Naive thymus-derived CD8-positive, alpha-beta T cell (primary cell): ENCODE results near the gene GADL1. TPM values are rescaled to one million over a fixed set of nuclear protein-coding genes. Genes with fewer than 3 reads are reported as not detected.

Source experiments
- ATAC-seq, 2 donors: fragments of 150-1000 bp; cut with Tn5 transposase in 1 of 2; sonication (Bioruptor Pico), chemical (Tn5 transposase) in 1 of 2; 1 replicate in 1 of 2; 2 replicates in 1 of 2; pipeline ENCODE4 v1.10.0; 2021; ENCODE audit warnings: mild to moderate bottlenecking in 2 of 2, moderate library complexity in 2 of 2
- POLR2A ChIA-PET: fragments of 350-600 bp; sonication (Branson Sonifier 250); formaldehyde crosslinking; loops from one replicate; lab custom pipeline; 2021; ENCODE audit warnings: antibody characterized with exemption; lab: Charles Lee
- DNase-seq, 10 donors: peaks; one replicate each; pipeline versions ENCODE4 v3.0.0 to v3.0.0-alpha.2; 2020 to 2022
- H3K27ac Mint-ChIP-seq, 10 donors: one replicate each; pipeline ENCODE4 v1.8.0; 2020 to 2022; ENCODE audit warnings: mild to moderate bottlenecking in 10 of 10, mixed read lengths in 10 of 10, moderate library complexity in 4 of 10, inconsistent platforms in 1 of 10
- H3K27me3 Mint-ChIP-seq, 5 donors: one replicate each; pipeline ENCODE4 v1.8.0; 2021 to 2022; ENCODE audit warnings: mixed read lengths in 5 of 5
- H3K36me3 Mint-ChIP-seq, 3 donors: one replicate each; pipeline ENCODE4 v1.8.0; 2020 to 2022; ENCODE audit warnings: mixed read lengths in 3 of 3, mild to moderate bottlenecking in 2 of 3, inconsistent platforms in 1 of 3
- H3K4me1 Mint-ChIP-seq, 4 donors: one replicate each; pipeline ENCODE4 v1.8.0; 2021 to 2022; ENCODE audit warnings: mixed read lengths in 4 of 4
- H3K4me3 Mint-ChIP-seq, 10 donors: one replicate each; pipeline ENCODE4 v1.8.0; 2020 to 2022; ENCODE audit warnings: mild to moderate bottlenecking in 10 of 10, mixed read lengths in 10 of 10, moderate library complexity in 6 of 10, inconsistent platforms in 1 of 10
- H3K9me3 Mint-ChIP-seq, 9 donors: one replicate each; pipeline ENCODE4 v1.8.0; 2020 to 2022; ENCODE audit warnings: mixed read lengths in 9 of 9, mild to moderate bottlenecking in 3 of 9, inconsistent platforms in 1 of 9, moderate library complexity in 1 of 9
- polyA plus RNA-seq, 3 donors: library from polyadenylated mRNA; unstranded; fragments of 300-500 nt; fragmentation: Illumina TruSeq; gene quantifications; one replicate each; pipeline ENCODE4 v1.2.3, GENCODE V29; 2021
- total RNA-seq, 8 experiments: library from RNA in 2 of 8; stranded (reverse) in 2 of 8; gene quantifications; one replicate each; pipeline ENCODE4 v1.2.3 and lab custom pipeline; 2021 to 2026

Gene GADL1
- total and polyA plus RNA-seq, 5 experiments from 2014 or later = not detected

GRCh38 chr3:30779686-30780287 lies 114.7 kb downstream of the GADL1 start:
- no peaks in the 10 kb centered on the region for H3K4me1 Mint-ChIP-seq
- POLR2A ChIA-PET = no interaction called here
- H3K9me3 Mint-ChIP-seq = no peaks in the 10 kb centered on the region
- H3K4me3 Mint-ChIP-seq = no peak overlapping the region
- no peak for ATAC-seq
- H3K27ac Mint-ChIP-seq = no peak overlapping the region
- no peaks in the 10 kb centered on the region for H3K36me3 Mint-ChIP-seq
- peaks cover 0 to 19% (median 2%) of the 10 kb centered on the region in 5 donors for H3K27me3 Mint-ChIP-seq
- no peak for DNase-seq

- Mint-ChIP-seq H3K36me3 (no peaks in the 10 kb centered on the region), H3K27ac (no peak overlapping the region), H3K4me3 (no peak overlapping the region), H3K4me1 (no peaks in the 10 kb centered on the region), H3K9me3 (no peaks in the 10 kb centered on the region), H3K27me3 (peaks cover 0 to 16% (median 2%) of the 10 kb centered on the region in 5 donors)
- ATAC-seq (no peak), DNase-seq (no peak)
- POLR2A ChIA-PET = no interaction called here
Measured at GRCh38 chr3:30778933-30779332, 115.5 kb downstream of the GADL1 start.

- DNase-seq (no peak), ATAC-seq (no peak)
- H3K4me3 Mint-ChIP-seq = no peak overlapping the region
- POLR2A ChIA-PET = no interaction called here
- peaks cover 0 to 16% (median 2%) of the 10 kb centered on the region in 5 donors for H3K27me3 Mint-ChIP-seq
- H3K9me3 Mint-ChIP-seq = no peaks in the 10 kb centered on the region
- H3K36me3 Mint-ChIP-seq = no peaks in the 10 kb centered on the region
- no peak overlapping the region for H3K27ac Mint-ChIP-seq
- H3K4me1 Mint-ChIP-seq = no peaks in the 10 kb centered on the region
Measured at GRCh38 chr3:30777426-30778113, 116.9 kb downstream of the GADL1 start.

GRCh38 chr3:30776186-30776815 lies 118.2 kb downstream of the GADL1 start:
- Mint-ChIP-seq H3K27me3 (peaks cover 0 to 8% (median 0%) of the 10 kb centered on the region in 5 donors), H3K9me3 (no peaks in the 10 kb centered on the region), H3K4me3 (no peak overlapping the region), H3K36me3 (no peaks in the 10 kb centered on the region), H3K27ac (no peak overlapping the region), H3K4me1 (no peaks in the 10 kb centered on the region)
- ATAC-seq = no peak
- DNase-seq = no peak
- POLR2A ChIA-PET = no interaction called here

- DNase-seq (no peak), ATAC-seq (no peak)
- Mint-ChIP-seq H3K9me3 (no peaks in the 10 kb centered on the region), H3K4me3 (no peak overlapping the region), H3K27ac (no peak overlapping the region), H3K36me3 (no peaks in the 10 kb centered on the region), H3K27me3 (peaks cover 0 to 5% (median 0%) of the 10 kb centered on the region in 5 donors), H3K4me1 (no peaks in the 10 kb centered on the region)
- POLR2A ChIA-PET = interaction anchor here (0.6 kb wide), 1 partner anchor 1734 kb away, joined by 3 read pairs; no protein-coding TSS in a partner anchor
Measured at GRCh38 chr3:30775040-30775439, 119.4 kb downstream of the GADL1 start.

GRCh38 chr3:30774062-30774461 lies 120.4 kb downstream of the GADL1 start:
- ATAC-seq (no peak), DNase-seq (no peak)
- POLR2A ChIA-PET = interaction anchor here (0.6 kb wide), 1 partner anchor 1018 kb away, joined by 3 read pairs; no protein-coding TSS in a partner anchor
- no peak overlapping the region for H3K4me3 Mint-ChIP-seq
- peaks cover 0 to 5% (median 0%) of the 10 kb centered on the region in 5 donors for H3K27me3 Mint-ChIP-seq
- no peaks in the 10 kb centered on the region for H3K36me3 Mint-ChIP-seq
- no peaks in the 10 kb centered on the region for H3K9me3 Mint-ChIP-seq
- no peak overlapping the region for H3K27ac Mint-ChIP-seq
- no peaks in the 10 kb centered on the region for H3K4me1 Mint-ChIP-seq

GRCh38 chr3:30770387-30770786 lies 124.1 kb downstream of the GADL1 start:
- Mint-ChIP-seq H3K27me3 (peaks cover 0 to 10% (median 8%) of the 10 kb centered on the region in 5 donors), H3K27ac (no peak overlapping the region), H3K9me3 (no peaks in the 10 kb centered on the region), H3K4me1 (peaks cover 0 to 10% (median 2%) of the 10 kb centered on the region in 4 donors), H3K4me3 (no peak overlapping the region), H3K36me3 (no peaks in the 10 kb centered on the region)
- ATAC-seq (no peak), DNase-seq (no peak)
- POLR2A ChIA-PET = no interaction called here

- peaks cover 0 to 10% (median 2%) of the 10 kb centered on the region in 4 donors for H3K4me1 Mint-ChIP-seq
- H3K4me3 Mint-ChIP-seq = no peak overlapping the region
- ATAC-seq = peak in 1 of 2 donors; percentile 53
- H3K27me3 Mint-ChIP-seq = peaks cover 0 to 10% (median 5%) of the 10 kb centered on the region in 5 donors
- H3K9me3 Mint-ChIP-seq = no peaks in the 10 kb centered on the region
- no peaks in the 10 kb centered on the region for H3K36me3 Mint-ChIP-seq
- peak; percentile 45 to 80 (median 62) for DNase-seq
- H3K27ac Mint-ChIP-seq = peak overlapping the region in 1 of 10 donors; percentile 33
- POLR2A ChIA-PET = no interaction called here
Measured at GRCh38 chr3:30768703-30769550, 125.5 kb downstream of the GADL1 start.

- ATAC-seq (no peak), DNase-seq (no peak)
- H3K36me3 Mint-ChIP-seq = no peaks in the 10 kb centered on the region
- H3K4me1 Mint-ChIP-seq = peaks cover 0 to 10% (median 2%) of the 10 kb centered on the region in 4 donors
- no peak overlapping the region for H3K27ac Mint-ChIP-seq
- no peaks in the 10 kb centered on the region for H3K9me3 Mint-ChIP-seq
- no peak overlapping the region for H3K4me3 Mint-ChIP-seq
- POLR2A ChIA-PET = interaction anchor here (0.7 kb wide), 1 partner anchor 74 kb away, joined by 4 read pairs; no protein-coding TSS in a partner anchor
- peaks cover 0 to 10% (median 5%) of the 10 kb centered on the region in 5 donors for H3K27me3 Mint-ChIP-seq
Measured at GRCh38 chr3:30768046-30768445, 126.4 kb downstream of the GADL1 start.

GRCh38 chr3:30766522-30766921 lies 127.9 kb downstream of the GADL1 start:
- Mint-ChIP-seq H3K4me3 (no peak overlapping the region), H3K27ac (no peak overlapping the region), H3K9me3 (no peaks in the 10 kb centered on the region), H3K36me3 (no peaks in the 10 kb centered on the region), H3K4me1 (peaks cover 0 to 10% (median 2%) of the 10 kb centered on the region in 4 donors), H3K27me3 (peaks cover 1 to 10% (median 5%) of the 10 kb centered on the region in 5 donors)
- ATAC-seq = no peak
- no peak for DNase-seq
- POLR2A ChIA-PET = no interaction called here

GRCh38 chr3:30764891-30765290 lies 129.6 kb downstream of the GADL1 start:
- POLR2A ChIA-PET = interaction anchor here (1.2 kb wide), 1 partner anchor 71 kb away, joined by 4 read pairs; no protein-coding TSS in a partner anchor
- H3K27me3 Mint-ChIP-seq = peaks cover 1 to 10% (median 5%) of the 10 kb centered on the region in 5 donors
- H3K9me3 Mint-ChIP-seq = no peaks in the 10 kb centered on the region
- H3K4me3 Mint-ChIP-seq = no peak overlapping the region
- no peak overlapping the region for H3K27ac Mint-ChIP-seq
- DNase-seq (no peak), ATAC-seq (no peak)
- peaks cover 0 to 10% (median 2%) of the 10 kb centered on the region in 4 donors for H3K4me1 Mint-ChIP-seq
- H3K36me3 Mint-ChIP-seq = no peaks in the 10 kb centered on the region

- Mint-ChIP-seq H3K9me3 (no peaks in the 10 kb centered on the region), H3K27ac (no peak overlapping the region), H3K27me3 (peaks cover 1 to 10% (median 5%) of the 10 kb centered on the region in 5 donors), H3K4me1 (peaks cover 0 to 10% (median 2%) of the 10 kb centered on the region in 4 donors), H3K4me3 (no peak overlapping the region), H3K36me3 (no peaks in the 10 kb centered on the region)
- POLR2A ChIA-PET = interaction anchor here (1.2 kb wide), 1 partner anchor 71 kb away, joined by 4 read pairs; no protein-coding TSS in a partner anchor
- DNase-seq (no peak), ATAC-seq (no peak)
Measured at GRCh38 chr3:30764281-30764680, 130.2 kb downstream of the GADL1 start.
